ENCODE measurements around the gene SRSF3.
"Not testable (repeated sequence)": the region's sequence is repeated elsewhere in the genome, so short reads cannot be mapped to it uniquely, and the experiment has no call there.

The SRSF3 gene

DNA sequence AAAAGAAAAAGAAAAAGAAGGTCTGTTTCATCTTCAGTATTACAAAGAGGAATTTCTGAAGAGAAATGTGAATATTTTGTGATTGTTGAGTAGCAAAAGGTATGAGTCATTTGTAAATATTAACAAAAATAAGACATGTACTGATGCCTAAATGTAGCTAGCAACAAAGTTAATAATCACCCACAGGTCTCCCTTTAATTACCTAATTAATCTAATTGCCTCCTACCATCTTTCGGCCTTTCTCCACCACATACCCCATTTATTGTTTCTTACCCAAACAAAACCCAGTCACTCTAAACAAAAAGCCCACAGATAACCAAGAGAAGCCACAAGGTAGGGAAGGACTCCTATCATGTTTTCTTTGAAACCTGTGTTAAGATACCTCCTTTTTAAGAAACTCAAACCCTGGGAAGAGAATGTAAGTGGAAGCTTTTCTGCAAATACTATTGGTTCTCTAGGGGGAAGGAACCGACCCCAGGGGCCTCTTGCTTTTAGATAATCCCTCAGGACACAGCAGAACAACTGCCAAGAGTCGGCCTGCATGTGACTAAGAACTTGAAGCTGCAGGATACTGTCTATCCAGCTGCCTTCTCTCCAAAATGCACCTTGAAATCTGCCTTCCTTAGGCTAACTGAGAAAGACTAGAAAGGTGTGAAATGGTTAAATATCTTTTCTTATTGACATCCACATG lies 30.8 kb upstream of the SRSF3 start:
- Histone ChIP-seq H3K9me3 (no peaks in the 10 kb centered on the region), H3K36me3 (no peaks in the 10 kb centered on the region), H3K4me3 (ENCODE audit: low read depth, low read length) (no peak overlapping the region), H3K4me1 (no peaks in the 10 kb centered on the region), H3K27me3 (no peaks in the 10 kb centered on the region)
- no peak for DNase-seq
- TF ChIP-seq, protein P1, sequence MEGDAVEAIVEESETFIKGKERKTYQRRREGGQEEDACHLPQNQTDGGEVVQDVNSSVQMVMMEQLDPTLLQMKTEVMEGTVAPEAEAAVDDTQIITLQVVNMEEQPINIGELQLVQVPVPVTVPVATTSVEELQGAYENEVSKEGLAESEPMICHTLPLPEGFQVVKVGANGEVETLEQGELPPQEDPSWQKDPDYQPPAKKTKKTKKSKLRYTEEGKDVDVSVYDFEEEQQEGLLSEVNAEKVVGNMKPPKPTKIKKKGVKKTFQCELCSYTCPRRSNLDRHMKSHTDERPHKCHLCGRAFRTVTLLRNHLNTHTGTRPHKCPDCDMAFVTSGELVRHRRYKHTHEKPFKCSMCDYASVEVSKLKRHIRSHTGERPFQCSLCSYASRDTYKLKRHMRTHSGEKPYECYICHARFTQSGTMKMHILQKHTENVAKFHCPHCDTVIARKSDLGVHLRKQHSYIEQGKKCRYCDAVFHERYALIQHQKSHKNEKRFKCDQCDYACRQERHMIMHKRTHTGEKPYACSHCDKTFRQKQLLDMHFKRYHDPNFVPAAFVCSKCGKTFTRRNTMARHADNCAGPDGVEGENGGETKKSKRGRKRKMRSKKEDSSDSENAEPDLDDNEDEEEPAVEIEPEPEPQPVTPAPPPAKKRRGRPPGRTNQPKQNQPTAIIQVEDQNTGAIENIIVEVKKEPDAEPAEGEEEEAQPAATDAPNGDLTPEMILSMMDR (IDR thresholded peaks at IDR 0.05; ENCODE audit: low read depth, low read length): no peak

DNA sequence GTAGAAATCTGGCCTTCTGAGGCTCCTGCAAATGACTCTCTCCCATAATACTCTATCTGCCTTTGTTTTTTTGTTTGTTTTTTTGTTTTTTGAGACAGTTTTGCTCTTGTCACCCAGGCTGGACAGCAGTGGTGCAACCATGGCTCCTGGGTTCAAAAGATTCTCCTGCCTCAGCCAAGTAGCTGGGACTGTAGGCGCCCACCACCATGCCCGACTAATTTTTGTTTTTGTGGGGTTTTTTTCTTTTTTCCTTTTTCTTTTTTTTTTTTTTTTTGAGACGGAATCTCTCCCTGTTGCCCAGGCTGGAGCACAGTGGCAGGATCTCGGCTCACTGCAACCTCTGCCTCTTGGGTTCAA lies 30.3 kb upstream of the SRSF3 start:
- no peak for DNase-seq
- no peak overlapping the region for H3K4me3 ChIP-seq (ENCODE audit: low read depth, low read length)
- H3K27me3 ChIP-seq: no peaks in the 10 kb centered on the region
- no peaks in the 10 kb centered on the region for H3K36me3 ChIP-seq
- H3K9me3 ChIP-seq: no peaks in the 10 kb centered on the region
- H3K4me1 ChIP-seq: no peaks in the 10 kb centered on the region
- TF ChIP-seq, protein P1 (IDR thresholded peaks at IDR 0.05; ENCODE audit: low read depth, low read length): no peak

DNA sequence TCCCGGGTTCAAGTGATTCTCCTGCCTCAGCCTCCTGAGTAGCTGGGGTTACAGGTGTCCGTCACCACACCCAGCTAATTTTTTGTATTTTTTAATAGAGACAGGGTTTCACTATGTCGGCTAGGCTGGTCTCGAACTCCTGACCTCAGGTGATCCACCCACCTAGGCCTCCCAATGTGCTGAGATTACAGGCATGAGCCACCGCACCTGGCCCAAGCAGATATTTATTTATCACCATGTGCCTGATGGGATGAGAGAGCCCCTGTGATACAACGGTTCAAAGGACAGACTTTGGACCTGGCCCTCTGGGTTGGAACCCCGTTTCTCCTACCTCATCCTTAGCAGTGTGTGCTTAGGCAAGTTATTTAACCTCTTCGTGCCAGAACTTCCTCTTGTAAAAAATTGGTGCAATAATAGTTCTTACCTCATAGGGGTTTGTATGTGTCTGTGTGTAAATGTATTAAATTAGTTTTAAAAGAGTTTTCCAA lies 27.7 kb upstream of the SRSF3 start:
- DNase-seq: no peak
- Histone ChIP-seq H3K4me1 (no peaks in the 10 kb centered on the region), H3K9me3 (no peaks in the 10 kb centered on the region), H3K36me3 (no peaks in the 10 kb centered on the region), H3K4me3 (ENCODE audit: low read depth, low read length) (no peak overlapping the region), H3K27me3 (no peaks in the 10 kb centered on the region)
- TF ChIP-seq, protein P1 (IDR thresholded peaks at IDR 0.05; ENCODE audit: low read depth, low read length): no peak

DNA sequence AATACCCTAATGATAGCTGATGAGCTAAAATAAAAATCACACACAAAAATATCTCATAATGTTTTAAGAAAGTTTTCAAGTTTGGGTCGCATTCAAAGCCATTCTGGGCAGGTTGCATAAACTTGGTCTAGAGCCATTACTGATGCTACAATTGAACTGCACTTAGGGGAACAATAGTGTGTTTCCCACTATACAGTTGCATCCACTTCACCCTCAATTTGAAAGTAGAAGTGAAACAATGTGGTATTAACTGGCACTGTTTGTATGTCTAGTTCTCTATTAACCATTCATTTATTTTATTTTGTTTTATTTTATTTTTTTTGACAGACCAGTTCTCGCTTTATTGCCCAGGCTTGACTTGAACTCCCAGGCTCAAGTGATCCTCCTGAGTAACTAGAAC lies 23.9 kb upstream of the SRSF3 start:
- Histone ChIP-seq H3K4me3 (ENCODE audit: low read depth, low read length) (no peak overlapping the region), H3K36me3 (no peaks in the 10 kb centered on the region), H3K4me1 (no peaks in the 10 kb centered on the region), H3K27me3 (no peaks in the 10 kb centered on the region), H3K9me3 (no peaks in the 10 kb centered on the region)
- TF ChIP-seq, protein P1 (IDR thresholded peaks at IDR 0.05; ENCODE audit: low read depth, low read length): no peak
- no peak for DNase-seq

DNA sequence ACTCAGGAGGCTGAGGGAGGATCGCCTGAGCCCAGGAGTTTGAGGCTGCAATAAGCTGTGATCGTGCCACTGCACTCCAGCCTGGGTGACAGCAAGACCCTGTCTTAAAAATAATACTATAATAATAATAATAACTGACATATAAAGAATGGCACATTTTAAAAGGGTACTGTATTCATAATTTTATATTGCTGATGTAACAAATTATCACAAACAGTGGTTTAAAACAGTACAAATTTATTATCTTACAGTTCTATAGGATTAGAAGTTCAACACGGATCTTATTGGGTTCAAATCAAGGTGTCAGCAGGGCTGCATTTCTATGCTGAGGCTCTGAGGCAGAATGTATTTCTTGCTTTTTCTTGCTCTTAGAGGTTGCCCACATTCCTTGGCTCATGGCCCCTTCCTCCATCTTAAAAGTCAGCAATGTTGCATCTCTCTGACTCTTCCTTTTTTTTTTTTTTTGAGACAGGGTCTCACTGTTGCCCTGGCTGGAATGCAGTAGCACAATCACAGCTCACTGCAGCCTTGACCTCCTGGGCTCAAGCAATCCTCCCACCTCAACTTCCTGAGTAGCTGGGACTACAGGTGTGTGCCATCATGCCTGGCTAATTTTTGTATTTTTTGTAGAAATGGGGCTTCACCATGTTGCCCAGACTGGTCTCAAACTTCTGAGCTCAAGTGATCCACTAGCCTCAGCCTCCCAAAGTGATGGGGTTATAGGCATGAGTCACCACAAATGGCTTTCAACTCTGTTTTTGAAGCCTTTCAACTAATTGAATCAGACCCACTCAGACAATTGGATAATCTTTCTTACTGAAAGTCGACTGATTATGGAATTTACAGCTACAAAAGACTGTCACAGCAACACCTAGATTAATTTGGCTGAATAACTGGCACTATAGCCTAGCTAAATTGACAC lies 22.8 kb upstream of the SRSF3 start:
- no peak for DNase-seq
- no peaks in the 10 kb centered on the region for H3K9me3 ChIP-seq
- H3K27me3 ChIP-seq: no peaks in the 10 kb centered on the region
- H3K4me1 ChIP-seq: no peaks in the 10 kb centered on the region
- no peaks in the 10 kb centered on the region for H3K36me3 ChIP-seq
- TF ChIP-seq, protein P1 (IDR thresholded peaks at IDR 0.05; ENCODE audit: low read depth, low read length): no peak
- H3K4me3 ChIP-seq (ENCODE audit: low read depth, low read length): no peak overlapping the region

DNA sequence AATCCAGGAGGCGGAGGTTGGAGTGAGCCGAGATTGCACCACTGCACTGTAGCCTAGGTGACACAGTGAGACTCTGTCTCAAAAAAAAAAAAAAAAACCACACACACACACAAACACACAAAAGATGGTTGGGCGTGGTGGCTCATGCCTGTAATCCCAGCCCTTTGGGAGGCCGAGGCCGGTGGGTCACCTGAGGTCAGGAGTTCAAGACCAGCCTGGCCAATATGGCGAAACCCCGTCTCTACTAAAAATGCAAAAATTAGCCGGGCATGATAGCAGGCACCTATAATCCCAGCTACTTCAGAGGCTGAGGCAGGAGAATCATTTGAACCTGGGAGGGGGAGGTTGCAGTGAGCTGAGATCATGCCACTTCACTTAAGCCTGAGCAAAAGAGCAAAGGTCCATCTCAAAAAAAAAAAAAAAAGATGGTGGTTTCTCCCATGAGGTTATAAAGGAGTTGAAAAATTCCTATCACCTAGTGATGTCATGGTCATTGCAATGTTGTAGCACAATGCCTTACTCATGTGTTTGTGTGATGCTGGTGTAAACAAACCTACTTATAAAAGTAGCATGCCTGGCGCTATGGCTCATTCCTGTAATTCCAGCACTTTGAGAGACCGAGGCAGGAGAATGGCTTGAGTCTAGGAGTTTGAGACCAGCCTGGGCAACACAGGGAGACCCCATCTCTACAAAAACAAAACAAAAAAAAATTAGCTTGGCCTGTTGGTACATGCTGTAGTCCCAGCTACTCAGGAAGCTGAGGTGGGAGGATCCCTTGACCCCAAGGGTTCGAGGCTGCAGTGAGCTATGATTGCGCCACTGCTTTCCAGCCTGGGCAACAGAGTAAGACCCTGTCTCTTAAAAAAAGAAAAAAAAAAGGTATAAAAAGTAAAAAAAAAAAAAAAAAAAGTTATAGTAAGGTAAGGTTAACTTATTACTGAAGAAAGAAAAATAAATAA lies 21.5 kb upstream of the SRSF3 start:
- not testable (repeated sequence) for H3K4me1 ChIP-seq; H3K4me3 ChIP-seq (ENCODE audit: low read depth, low read length); H3K27me3 ChIP-seq; DNase-seq; H3K36me3 ChIP-seq; H3K9me3 ChIP-seq
